Cardiac septum (tissue), 1 donor: Measurements from ENCODE around the gene ASCC3. TPM values are rescaled to one million over a fixed set of nuclear protein-coding genes. Genes with fewer than 3 reads are reported as not detected.
A peak's percentile ranks its signal among the peaks of the same experiment; 100 is the strongest.

Experiments
- DNase-seq: peaks from one replicate; pipeline ENCODE4 v3.0.0-alpha.2; 2020; ENCODE audit warnings: low spot score
- intact Hi-C: fragments of 100-400 bp; cut with DNase I; formaldehyde crosslinking; loops from one replicate; pipeline ENCODE4 v1.14.0; 2022
- long read RNA-seq: library from polyadenylated mRNA; unstranded; transcript quantifications from one replicate; pipeline ENCODE4 v2.0.0, GENCODE V29; 2021
- total RNA-seq: library from RNA; stranded (reverse); fragmentation: NEBNext Ultra II Directional; extraction: Animal tissue kit (Norgen Biotek cat#: 25700); gene quantifications from one replicate; pipeline ENCODE4 v1.2.1, GENCODE V29; 2021
- donor health status: DM: no; HTN: no; CAD: no.

Gene ASCC3, protein sequence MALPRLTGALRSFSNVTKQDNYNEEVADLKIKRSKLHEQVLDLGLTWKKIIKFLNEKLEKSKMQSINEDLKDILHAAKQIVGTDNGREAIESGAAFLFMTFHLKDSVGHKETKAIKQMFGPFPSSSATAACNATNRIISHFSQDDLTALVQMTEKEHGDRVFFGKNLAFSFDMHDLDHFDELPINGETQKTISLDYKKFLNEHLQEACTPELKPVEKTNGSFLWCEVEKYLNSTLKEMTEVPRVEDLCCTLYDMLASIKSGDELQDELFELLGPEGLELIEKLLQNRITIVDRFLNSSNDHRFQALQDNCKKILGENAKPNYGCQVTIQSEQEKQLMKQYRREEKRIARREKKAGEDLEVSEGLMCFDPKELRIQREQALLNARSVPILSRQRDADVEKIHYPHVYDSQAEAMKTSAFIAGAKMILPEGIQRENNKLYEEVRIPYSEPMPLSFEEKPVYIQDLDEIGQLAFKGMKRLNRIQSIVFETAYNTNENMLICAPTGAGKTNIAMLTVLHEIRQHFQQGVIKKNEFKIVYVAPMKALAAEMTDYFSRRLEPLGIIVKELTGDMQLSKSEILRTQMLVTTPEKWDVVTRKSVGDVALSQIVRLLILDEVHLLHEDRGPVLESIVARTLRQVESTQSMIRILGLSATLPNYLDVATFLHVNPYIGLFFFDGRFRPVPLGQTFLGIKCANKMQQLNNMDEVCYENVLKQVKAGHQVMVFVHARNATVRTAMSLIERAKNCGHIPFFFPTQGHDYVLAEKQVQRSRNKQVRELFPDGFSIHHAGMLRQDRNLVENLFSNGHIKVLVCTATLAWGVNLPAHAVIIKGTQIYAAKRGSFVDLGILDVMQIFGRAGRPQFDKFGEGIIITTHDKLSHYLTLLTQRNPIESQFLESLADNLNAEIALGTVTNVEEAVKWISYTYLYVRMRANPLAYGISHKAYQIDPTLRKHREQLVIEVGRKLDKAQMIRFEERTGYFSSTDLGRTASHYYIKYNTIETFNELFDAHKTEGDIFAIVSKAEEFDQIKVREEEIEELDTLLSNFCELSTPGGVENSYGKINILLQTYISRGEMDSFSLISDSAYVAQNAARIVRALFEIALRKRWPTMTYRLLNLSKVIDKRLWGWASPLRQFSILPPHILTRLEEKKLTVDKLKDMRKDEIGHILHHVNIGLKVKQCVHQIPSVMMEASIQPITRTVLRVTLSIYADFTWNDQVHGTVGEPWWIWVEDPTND (N-terminal part only)
- total RNA-seq: 24.4 TPM
- long read RNA-seq, partial matches to known transcripts: 7 of 15 reads
- long read RNA-seq, other reads (novel, unspliced or antisense): 8 of 15 reads

DNA sequence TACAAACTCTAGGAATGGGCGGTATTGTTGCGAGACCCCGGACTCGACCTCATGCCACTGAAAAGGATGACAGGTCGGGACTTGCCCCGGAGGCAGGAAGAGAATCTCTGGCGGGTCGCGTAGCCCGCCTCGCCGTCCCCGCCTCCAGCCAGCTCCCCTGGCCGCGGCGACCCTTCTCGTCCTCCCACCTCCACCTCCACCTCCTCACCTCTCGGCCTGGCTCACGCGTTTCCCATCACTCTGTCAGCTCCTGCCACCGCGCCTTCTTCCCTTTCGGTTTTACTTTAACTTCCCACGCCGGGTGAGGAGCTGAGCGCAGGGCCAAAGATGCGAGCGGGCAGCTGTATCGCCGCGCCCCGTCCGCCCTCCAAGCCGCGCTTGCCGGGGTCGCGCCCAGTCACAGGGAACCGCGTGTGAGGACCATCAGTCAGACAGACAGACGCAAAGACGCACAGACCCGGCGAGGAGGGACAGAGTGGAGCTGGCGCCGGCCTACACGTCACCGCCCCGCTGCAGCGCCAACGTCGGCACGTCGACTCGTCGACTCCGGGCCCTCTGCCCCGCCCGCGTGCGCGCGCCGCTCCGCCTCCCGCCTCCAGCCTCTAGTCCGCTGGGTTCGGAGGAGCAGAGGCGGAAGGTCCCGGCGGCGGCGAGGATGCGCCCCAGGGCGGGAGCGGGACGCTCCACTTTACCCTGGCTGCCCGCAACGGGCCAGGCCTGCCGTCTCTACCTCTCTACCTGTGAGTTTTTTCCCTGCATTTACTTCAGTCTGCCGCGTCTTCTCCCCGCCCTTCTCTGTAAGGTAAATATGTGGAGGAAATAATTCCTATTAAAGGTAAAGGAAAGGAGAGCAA lies at the start of gene ASCC3:
TSS of gene ASCC3 (minus strand) at position 477 of the 854 bp plus-strand sequence. CDS start 13,332 bp downstream, outside the sequence.
- peak; percentile 97 for DNase-seq
- intact Hi-C loops: no loop called here

DNA sequence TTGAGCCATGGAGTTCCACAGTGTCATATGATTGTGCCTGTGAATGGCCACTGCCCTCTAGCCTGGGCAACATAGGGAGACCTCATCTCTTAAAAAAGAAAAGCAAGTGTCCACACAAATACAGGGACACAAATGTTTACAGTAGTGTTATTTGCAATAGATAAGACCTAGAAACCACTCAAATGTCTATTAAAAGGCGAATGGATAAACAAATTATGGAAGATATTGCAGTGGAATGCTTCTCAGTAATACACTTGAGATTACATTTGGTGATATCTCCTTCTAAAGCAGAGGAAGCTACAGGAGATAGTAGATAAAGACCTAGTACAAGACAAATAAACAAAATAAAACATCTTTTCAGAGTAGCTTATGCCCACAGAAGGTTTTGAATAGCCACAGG lies 44.6 kb upstream of the ASCC3 start:
- intact Hi-C loops: no loop called here
- no peak for DNase-seq

DNA sequence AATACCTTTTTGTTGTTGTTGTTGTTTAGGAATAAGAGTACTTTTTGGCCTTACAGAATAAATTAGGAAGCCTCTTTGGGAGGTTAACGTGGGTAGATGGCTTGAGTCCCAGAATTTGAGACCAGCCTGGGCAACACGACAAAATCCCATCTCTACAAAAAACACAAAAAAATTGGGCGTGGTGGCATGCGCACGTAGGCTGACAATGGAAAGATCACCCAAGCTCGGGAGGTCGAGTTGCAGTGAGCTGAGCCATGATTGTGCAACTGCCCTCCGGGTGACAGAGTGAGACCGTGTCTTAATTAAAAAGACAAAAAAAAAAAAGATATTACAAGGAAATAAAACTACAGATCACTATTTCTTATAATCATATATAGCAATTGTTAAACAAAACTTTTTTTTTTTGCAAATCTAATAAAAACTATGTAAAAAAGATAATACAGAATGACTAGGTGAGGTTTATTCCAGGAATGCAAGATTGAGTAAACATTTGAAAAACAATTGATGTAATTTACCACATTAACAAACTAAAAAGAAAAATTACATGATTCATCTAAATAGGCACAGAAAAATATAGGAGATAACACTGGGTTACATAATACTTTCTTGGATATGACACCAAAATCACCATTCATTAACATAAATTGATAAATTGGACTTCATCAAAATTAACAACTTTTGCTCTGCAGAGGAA lies 43.6 kb upstream of the ASCC3 start:
- intact Hi-C loops: no loop called here
- no peak for DNase-seq

DNA sequence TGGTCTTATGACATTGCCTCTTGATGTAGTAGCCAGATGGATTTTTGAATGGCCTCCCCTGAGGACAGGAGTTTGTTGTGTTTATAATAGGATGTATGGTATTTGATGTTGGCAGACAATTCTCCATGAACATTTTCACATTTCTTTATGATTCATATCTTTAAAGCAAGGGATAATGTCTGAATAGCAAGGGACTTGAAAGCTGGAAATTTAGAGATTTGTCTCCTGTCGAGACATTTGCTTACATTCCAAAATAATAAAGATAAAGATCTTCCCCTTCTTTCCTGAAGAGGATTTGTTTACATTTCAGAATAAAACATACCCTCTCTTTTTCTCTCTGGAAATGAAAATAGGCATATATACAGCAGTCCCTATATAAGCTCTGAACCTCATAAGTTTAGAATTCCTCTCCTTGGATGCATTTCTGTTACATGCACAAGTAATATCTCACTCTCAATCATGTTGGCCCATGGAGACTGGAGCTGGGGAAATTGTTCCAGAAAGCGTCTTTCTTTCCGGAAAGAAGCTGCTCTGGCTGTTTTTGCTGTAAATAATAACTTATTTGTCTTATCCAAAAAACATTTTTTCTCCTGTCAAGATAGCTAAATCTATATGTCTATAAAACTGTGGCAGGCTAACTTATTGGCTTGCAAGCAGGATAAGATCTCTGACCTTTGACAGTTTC lies 42.5 kb upstream of the ASCC3 start:
- no peak for DNase-seq
- intact Hi-C loops: no loop called here

DNA sequence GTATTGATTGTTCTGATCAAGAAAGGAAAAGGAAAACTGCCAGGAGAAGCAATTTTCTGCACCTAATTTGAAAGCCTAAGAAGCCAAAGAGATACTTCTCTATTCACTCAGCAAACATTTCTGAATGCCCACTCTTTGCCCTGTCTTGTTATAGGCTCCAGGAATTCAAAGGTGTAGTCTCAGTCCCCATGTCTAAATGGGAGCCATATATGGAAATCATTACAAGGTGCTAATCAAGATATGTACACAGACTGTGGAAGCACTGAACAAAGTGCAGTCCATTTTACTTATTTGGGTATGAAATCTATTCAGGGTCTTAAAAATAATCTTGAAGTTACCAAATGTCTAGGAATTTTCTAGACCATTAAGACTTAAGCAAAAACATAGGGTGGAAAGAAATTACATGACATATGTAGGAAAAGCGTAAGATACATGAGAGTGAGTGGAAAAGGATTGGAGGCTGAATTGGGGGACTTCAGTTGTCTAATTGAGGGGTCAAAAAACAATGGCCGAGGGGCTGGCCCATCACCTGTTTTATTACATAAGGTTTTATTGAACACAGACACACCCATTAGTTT lies 39.0 kb upstream of the ASCC3 start:
- DNase-seq: no peak

DNA sequence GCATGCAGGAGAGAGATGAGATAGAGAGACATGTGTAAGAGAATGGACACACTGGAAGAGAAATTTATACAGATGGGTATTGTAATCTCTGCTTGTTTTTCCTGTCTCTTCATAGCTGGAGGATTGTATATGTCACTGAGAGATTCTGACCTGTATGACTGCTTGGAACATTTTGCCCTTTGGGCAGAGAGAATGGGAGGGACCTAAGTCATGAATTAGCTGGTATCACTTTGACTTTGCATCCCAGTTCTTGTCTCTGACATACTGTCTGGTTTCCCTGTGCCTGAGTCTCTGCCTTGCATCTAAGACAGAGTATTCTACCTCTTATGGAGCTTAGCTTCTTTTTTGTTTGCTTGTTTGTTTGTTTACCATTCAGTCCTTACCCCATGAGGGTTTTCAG lies 37.0 kb upstream of the ASCC3 start:
- intact Hi-C loops: no loop called here
- DNase-seq: no peak

More for the DNA sequence above, 39.0 kb upstream of the ASCC3 start:
- intact Hi-C loops: no loop called here

DNA sequence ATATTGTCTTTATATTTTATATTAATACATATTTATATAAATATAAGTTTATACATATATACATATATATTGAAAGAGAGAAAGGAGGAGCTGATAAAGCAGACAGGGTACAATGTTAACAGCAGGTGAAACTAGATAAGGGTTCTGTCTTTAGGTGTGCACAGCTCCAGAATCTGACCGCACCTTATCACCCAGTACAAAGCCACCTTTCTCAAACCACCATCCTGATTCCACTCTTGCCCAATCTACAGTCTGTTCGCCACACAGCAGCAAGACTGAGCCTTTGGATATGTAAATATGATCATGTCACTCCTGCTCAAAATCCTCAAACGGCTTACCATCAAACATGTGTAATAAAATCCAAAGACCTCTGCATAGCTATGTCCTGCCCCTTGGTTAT lies 34.7 kb upstream of the ASCC3 start:
- intact Hi-C loops: no loop called here
- DNase-seq: no peak

DNA sequence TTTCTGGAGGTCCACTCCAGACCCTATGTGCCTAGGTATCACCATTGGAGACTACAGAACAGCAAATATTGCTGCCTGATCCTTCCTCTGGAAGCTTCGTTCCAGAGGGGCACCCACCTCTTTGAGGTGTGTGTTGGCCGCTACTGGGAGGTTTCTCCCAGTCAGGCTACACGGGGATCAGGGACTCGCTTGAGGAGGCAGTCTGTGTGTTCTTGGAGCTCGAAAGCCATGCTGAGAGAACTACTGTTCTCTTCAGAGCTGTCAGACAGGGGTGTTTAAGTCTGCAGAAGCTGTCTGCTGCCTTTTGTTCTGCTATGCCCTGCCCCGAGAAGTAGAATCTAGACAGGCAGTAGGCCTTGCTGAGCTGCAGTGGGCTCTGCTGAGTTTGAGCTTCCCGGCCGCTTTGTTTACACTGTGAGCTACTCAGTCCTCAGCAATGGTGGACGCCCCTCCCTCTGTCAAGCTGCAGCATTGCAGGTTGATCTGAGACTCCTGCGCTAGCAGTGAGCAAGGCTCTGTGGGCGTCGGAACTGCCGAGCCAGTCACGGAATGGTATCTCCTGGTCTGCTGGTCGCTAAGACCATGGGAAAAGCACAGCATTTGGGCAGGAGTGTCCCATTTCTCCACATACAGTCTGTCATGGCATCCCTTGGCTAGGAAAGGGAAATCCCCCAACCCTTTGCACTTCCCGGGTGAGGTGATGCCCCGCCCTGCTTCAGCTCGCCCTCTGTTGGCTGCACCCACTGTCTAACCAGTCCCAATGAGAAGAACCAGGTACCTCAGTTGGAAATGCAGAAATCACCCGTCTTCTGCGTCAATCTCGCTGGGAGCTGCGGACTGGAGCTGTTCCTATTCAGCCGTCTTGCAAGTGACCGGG lies 32.5 kb upstream of the ASCC3 start:
- DNase-seq: no peak

DNA sequence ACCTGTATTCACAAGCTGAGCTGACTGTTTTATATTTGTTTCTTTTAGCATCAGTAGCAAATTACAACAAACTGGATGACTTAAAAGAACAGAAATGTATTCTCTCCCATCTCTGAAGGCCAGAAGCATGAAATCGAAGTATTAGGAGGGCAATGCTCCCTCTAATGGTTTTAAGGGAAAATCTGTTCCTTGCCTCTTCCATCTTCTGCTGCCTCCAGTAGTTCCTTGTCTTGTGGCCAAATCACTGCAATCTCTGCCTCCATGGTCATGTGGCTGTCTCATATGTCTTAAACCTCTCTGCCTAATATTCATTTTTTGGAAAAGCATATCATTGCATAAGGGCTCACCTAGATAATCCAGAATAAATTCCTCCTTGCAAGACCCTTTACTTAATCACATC lies 25.2 kb upstream of the ASCC3 start:
- intact Hi-C loops: no loop called here

More for the DNA sequence above, 32.5 kb upstream of the ASCC3 start:
- intact Hi-C loops: no loop called here

DNA sequence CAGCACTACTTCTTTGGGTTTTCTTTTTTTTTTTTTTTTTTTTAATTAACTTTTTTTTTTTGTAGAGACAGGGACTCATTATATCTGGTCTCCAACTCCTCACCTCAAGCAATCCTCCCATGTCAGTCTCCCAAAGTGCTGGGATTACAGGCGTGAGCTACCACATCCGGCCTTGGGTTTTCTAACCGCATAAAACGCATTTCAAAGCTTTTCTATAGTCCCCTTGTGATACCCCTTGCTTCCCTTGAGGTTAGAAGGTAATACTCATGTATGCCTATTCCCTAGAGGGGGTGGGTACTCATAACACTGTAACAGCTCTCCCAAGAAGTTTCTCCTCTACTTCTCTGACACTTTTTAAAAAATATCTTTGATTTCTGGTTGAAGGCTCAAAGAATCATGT lies 23.9 kb upstream of the ASCC3 start:
- no peak for DNase-seq
- intact Hi-C loops: no loop called here

More for the DNA sequence above, 25.2 kb upstream of the ASCC3 start:
- no peak for DNase-seq

DNA sequence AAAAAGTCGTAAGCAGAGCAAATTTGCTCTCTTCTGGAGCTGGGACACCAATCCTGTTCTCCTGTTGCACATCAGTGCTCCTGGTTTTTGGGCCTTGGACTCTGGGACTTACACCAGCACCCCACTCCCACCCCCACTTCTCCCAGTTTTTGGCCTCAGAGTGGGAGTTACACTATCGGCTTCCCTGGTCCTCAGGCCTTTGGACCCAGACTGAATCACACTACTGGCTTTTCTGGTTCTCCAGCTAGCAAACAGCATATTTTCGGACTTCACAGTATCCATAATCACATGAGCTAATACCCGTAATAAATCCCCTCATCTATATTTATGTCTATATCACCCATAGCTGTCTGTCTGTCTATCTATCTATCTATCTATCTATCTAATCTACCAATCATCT lies 23.2 kb upstream of the ASCC3 start:
- no peak for DNase-seq
- intact Hi-C loops: no loop called here

DNA sequence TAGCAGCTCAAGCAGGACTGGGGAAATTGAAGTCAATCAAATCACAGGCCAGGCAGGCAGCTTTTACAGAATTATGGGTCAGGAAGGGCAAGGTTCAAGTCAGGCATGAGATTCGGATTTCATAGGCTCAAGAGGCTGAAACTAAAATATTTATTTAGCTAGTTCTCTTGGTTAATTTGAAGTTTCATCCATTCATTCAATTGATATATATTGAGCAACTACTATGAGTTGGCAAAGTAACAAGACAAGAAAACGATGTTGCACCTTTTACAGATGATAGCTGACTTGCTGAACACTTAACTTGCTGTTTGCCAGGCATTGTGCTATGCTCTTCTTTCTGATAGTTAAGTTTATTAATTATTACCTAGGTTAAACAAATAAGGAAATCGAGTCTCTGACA lies 20.5 kb upstream of the ASCC3 start:
- intact Hi-C loops: no loop called here
- no peak for DNase-seq

DNA sequence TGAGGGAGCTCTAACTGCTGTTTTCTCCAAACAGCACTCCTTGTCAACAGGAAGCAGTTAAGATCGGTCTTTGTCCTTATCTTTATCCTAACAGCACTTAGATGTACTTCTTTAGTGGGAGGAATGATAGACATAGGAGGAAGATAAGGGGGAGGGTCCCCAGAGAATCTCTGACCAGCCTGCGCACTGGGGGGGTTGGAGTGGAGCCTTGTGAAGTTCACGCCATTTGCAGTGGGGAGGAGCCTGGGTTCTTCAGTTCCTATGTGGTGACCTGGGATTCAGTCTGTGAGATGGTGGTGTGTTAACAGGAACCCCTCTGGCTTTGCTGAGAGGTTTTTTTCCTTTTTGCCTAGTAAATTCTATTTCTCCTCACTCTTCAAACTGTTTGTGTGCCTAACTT lies 18.1 kb upstream of the ASCC3 start:
- intact Hi-C loops: no loop called here
- DNase-seq: no peak

DNA sequence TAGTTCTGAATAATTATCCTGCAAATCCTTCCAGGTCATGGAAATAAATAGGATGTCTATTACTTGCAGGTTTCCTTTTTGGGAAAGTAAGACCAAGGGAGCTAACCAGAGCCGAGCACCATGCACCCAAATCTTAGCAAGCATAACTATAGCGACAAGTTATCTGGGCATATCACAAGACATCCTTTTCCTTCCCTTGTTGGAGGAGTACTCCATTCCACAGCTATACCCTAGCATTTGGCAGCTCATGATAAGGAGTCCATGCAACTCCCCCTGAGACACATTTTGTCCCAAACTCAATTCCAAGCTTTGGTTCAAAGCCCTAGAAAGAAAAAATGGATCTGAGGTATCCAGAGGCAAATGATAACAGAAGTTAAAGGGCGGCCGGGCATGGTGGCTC lies 16.5 kb upstream of the ASCC3 start:
- intact Hi-C loops: no loop called here
- no peak for DNase-seq

DNA sequence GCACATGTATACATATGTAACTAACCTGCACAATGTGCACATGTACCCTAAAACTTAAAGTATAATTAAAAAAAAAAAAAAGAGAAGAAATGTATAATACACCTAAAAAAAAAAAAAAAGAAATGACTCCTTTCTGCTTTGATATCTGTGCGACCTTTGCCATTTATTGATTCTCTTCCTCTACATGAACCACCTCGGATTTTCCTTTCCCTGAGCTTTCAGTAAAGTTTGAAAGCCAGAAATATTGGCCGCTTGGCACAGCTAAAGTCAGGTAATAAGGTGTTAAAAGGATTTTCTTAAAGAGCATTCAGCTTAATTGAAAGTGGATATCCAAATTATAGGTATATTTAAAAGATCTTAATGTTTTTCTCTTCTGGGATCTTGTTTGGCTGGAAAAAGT lies 12.6 kb upstream of the ASCC3 start:
- intact Hi-C loops: no loop called here
- DNase-seq: no peak

DNA sequence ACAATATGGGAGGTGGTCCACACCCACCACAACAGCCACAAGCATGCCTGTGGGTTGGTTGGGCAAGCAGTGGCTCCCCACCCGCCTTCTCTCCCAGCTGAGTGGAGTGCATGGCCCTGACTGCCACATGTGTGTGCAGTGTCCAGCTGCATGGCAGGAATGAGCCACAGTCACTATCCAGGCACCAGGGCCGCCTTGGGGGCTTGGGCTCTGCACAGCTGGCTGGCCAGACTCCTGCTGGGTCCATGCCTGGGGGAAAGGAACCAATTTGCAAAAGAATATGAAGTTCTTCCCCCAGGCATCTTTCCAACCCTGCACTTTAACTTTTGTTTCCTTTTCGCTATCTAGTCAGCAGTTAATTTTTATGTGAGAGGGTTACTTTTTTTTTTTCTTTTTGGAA lies 11.6 kb upstream of the ASCC3 start:
- no peak for DNase-seq
- intact Hi-C loops: no loop called here

DNA sequence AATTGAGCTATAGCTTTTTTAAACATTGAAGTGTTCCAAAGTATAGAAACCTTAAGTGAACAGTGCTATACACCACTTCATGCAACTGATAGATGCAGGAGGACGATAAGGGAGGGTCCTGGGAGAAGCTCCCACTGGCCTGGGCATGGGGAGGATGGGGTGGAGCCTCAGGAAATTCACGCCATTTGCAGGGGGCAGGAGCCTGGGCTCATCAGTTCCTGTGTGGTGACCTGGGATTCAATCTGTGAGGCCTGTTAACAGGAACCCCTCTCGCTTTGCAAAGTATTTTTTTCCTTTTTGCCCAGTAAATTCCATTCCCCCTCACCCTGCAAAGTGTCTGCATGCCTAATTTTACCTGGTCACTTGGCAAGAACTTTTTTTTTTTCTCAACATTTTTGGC lies 11.0 kb upstream of the ASCC3 start:
- intact Hi-C loops: no loop called here
- DNase-seq: no peak
